Measurements from ENCODE around the gene TBC1D14. TPM values are rescaled to one million over a fixed set of nuclear protein-coding genes. Genes with fewer than 3 reads are reported as not detected.

Gene TBC1D14
- total and polyA plus RNA-seq, 4 donors = 15.1 to 60.1 (median 46.4) TPM

DNA sequence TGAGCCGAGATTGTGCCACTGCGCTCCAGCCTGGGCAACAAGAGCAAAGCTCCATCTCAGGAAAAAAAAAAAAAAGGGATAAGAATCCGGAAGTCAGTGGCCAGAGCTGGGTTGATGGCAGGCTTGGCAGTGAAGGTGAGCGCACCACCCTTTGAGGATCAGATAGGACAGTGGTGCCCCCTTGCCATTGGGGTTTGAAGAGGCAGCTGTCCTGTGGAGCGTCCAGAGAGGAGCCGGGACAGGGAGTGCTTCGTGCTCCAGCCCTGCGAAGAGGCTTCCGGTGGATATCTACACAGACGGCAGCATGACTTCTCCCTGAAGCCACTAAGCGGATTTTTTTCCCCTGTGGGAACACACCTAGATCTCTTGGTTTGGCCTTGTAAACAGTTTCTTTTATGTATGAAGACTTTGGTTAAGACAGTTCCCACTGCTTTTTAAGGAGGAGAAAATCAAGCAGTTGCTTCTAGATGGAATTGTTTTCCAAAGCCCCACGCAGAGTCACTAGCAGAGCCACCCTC is 6.5 kb downstream of the TBC1D14 start:
- Histone ChIP-seq H3K27me3 (ENCODE audit: control insufficient read depth in 3 of 3, insufficient read depth in 3 of 3, low read length in 2 of 3) (no peaks in the 10 kb centered on the region), H3K36me3 (ENCODE audit: control insufficient read depth in 4 of 4, insufficient read depth in 4 of 4, low read length in 4 of 4) (no peaks in the 10 kb centered on the region), H3K4me1 (ENCODE audit: control insufficient read depth in 5 of 5, insufficient read depth in 5 of 5, low read length in 5 of 5) (peaks cover 0 to 28% (median 18%) of the 10 kb centered on the region in 5 donors), H3K27ac (ENCODE audit: low read depth in 1 of 2, low read length in 1 of 2) (peak overlapping the region in 1 of 2 donors; percentile 89), H3K9ac (ENCODE audit: insufficient read depth in 1 of 2, low read length in 2 of 2) (no peak overlapping the region), H3K4me3 (no peak overlapping the region), H3K9me3 (ENCODE audit: control insufficient read depth in 4 of 4, insufficient read depth in 3 of 4, low read length in 3 of 4) (peaks cover 0 to 2% (median 0%) of the 10 kb centered on the region in 4 donors)
- WGBS, 2 donors = 89 to 92% methylated on average over 12 of the region's 12 CpGs
- no peak for ATAC-seq (ENCODE audit: insufficient read depth, low FRiP score)
- no peak for DNase-seq
- TF ChIP-seq, protein P1, sequence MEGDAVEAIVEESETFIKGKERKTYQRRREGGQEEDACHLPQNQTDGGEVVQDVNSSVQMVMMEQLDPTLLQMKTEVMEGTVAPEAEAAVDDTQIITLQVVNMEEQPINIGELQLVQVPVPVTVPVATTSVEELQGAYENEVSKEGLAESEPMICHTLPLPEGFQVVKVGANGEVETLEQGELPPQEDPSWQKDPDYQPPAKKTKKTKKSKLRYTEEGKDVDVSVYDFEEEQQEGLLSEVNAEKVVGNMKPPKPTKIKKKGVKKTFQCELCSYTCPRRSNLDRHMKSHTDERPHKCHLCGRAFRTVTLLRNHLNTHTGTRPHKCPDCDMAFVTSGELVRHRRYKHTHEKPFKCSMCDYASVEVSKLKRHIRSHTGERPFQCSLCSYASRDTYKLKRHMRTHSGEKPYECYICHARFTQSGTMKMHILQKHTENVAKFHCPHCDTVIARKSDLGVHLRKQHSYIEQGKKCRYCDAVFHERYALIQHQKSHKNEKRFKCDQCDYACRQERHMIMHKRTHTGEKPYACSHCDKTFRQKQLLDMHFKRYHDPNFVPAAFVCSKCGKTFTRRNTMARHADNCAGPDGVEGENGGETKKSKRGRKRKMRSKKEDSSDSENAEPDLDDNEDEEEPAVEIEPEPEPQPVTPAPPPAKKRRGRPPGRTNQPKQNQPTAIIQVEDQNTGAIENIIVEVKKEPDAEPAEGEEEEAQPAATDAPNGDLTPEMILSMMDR (IDR thresholded peaks at IDR 0.05; ENCODE audit: control extremely low read depth, extremely low read depth) = no peak

DNA sequence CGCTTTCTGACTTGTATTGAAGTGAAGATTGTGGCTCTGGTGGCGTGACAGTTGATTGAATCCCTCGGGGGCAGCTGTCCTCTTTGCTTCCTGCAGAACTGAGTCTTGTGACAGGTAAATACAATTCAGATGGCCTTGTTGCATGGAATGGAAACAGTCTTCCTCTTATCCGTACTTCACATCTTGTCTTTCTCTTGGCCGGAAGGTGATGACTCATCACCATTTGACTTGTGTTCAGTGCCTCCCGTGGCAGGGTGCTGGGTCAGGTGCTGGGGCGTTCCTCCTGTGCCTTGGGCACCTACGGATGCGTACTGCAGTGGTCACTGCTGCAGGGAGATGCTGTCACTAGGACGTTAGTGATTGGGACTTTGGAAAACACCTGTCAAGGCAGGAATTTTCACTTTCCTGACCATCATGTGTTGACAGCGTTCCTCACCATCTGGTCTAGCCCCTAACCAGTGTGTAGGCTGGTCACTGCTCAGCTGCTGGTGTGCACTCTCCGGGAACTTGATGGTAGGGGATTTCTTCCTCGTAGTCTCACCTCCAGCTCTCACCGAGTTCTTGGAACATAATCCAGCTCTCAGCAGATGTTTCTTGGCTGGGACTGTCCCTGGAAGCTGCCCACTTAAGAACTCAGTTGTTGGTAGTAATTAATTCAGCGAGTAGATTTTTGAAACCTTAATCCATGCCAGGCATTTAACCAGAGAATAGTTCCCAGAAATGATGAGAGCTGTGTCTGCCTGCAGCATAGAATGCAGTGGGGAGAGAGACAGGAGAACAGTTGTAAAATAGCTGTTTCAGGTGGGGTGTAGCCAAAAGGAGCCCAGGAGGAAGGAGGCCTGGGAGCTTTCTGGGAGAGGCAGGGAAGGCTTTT is 7.2 kb downstream of the TBC1D14 start:
- WGBS, 2 donors = 53 to 57% methylated on average over 15 of the region's 15 CpGs
- H3K4me1 ChIP-seq (ENCODE audit: control insufficient read depth in 5 of 5, insufficient read depth in 5 of 5, low read length in 5 of 5) = peaks cover 0 to 25% (median 18%) of the 10 kb centered on the region in 5 donors

DNA sequence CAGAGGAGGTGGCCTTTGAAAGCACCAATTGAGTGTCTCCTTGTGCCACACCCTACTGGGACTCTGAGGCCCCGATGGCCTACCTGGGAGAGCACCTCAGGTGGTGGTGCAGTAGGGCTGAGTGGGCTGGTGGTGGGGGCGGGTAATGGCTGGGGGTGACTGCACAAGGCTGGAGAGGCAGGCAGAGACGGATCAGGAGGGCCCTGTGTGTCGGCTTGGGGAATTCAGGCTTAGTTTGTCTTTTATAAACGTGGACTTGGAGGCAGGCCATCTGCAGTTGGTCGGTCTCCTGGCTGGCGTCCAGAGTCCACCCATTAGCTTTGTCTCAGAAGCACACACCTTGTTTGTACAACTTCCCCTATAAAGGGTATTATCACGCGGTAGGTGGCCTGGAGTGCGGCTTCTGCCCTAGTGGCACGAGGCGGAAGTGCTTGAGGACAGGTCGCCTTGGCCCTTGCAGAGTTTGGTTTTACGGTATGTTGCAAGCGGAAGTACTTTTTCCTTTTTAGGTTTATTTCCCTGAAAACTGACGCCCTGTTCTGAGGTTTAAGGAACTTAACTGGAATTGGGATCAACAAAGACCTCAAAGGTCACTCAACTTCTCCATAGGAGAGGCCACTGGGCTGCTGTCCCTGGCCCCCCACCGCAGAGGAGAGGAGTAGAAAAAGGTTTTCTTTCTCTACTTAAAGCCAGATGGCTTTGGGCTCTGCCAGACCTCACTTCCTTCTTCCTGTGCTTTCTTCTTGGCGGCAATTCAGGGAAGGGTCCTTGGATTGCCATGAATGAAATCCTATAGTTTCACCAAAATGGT is 8.0 kb downstream of the TBC1D14 start:
- WGBS, 2 donors = 17 to 30% methylated on average over 18 of the region's 18 CpGs
- Histone ChIP-seq H3K27me3 (ENCODE audit: control insufficient read depth in 3 of 3, insufficient read depth in 3 of 3, low read length in 2 of 3) (no peaks in the 10 kb centered on the region), H3K4me3 (no peak overlapping the region), H3K36me3 (ENCODE audit: control insufficient read depth in 4 of 4, insufficient read depth in 4 of 4, low read length in 4 of 4) (no peaks in the 10 kb centered on the region), H3K9ac (ENCODE audit: insufficient read depth in 1 of 2, low read length in 2 of 2) (no peak overlapping the region), H3K9me3 (ENCODE audit: control insufficient read depth in 4 of 4, insufficient read depth in 3 of 4, low read length in 3 of 4) (peaks cover 0 to 2% (median 0%) of the 10 kb centered on the region in 4 donors), H3K27ac (ENCODE audit: low read depth in 1 of 2, low read length in 1 of 2) (peak overlapping the region in 1 of 2 donors; percentile 89), H3K4me1 (ENCODE audit: control insufficient read depth in 5 of 5, insufficient read depth in 5 of 5, low read length in 5 of 5) (peaks cover 0 to 25% (median 18%) of the 10 kb centered on the region in 5 donors)
- ATAC-seq (ENCODE audit: insufficient read depth, low FRiP score) (peak; percentile 77), DNase-seq (peak; percentile 76 to 86 (median 85))
- TF ChIP-seq, protein P1 (IDR thresholded peaks at IDR 0.05; ENCODE audit: control extremely low read depth, extremely low read depth) = no peak

More for the DNA sequence above, 7.2 kb downstream of the TBC1D14 start:
- Histone ChIP-seq H3K4me3 (no peak overlapping the region), H3K27me3 (ENCODE audit: control insufficient read depth in 3 of 3, insufficient read depth in 3 of 3, low read length in 2 of 3) (no peaks in the 10 kb centered on the region), H3K9me3 (ENCODE audit: control insufficient read depth in 4 of 4, insufficient read depth in 3 of 4, low read length in 3 of 4) (peaks cover 0 to 2% (median 0%) of the 10 kb centered on the region in 4 donors), H3K27ac (ENCODE audit: low read depth in 1 of 2, low read length in 1 of 2) (peak overlapping the region in 1 of 2 donors; percentile 89), H3K9ac (ENCODE audit: insufficient read depth in 1 of 2, low read length in 2 of 2) (no peak overlapping the region), H3K36me3 (ENCODE audit: control insufficient read depth in 4 of 4, insufficient read depth in 4 of 4, low read length in 4 of 4) (no peaks in the 10 kb centered on the region)
- DNase-seq (no peak), ATAC-seq (ENCODE audit: insufficient read depth, low FRiP score) (peak; percentile 36)
- TF ChIP-seq, protein P1 (IDR thresholded peaks at IDR 0.05; ENCODE audit: control extremely low read depth, extremely low read depth) = no peak

All from lung (tissue), 12 donors.